ENCODE data around the gene MINDY1. TPM values are rescaled to one million over a fixed set of nuclear protein-coding genes. Genes with fewer than 3 reads are reported as not detected.

MINDY1 gene
- total and polyA plus RNA-seq, 9 of the 15 experiments (the other 6 are each of a cell fraction or from before 2014, with no cell fraction given): 0.49 to 11.0 (median 6.0) TPM

GRCh38 chr1:151008244-151009205 lies 1.8 kb upstream of the MINDY1 start, which contains the start of gene PRUNE1 (continued):
- no peak for TF ChIP-seq MEF2A (IDR thresholded peaks at IDR 0.05; ENCODE audit: control insufficient read depth, low read depth, low read length)
- peak; percentile 92 for TF ChIP-seq CREM (IDR thresholded peaks at IDR 0.05; ENCODE audit: low read depth)
- TF ChIP-seq, protein P1, sequence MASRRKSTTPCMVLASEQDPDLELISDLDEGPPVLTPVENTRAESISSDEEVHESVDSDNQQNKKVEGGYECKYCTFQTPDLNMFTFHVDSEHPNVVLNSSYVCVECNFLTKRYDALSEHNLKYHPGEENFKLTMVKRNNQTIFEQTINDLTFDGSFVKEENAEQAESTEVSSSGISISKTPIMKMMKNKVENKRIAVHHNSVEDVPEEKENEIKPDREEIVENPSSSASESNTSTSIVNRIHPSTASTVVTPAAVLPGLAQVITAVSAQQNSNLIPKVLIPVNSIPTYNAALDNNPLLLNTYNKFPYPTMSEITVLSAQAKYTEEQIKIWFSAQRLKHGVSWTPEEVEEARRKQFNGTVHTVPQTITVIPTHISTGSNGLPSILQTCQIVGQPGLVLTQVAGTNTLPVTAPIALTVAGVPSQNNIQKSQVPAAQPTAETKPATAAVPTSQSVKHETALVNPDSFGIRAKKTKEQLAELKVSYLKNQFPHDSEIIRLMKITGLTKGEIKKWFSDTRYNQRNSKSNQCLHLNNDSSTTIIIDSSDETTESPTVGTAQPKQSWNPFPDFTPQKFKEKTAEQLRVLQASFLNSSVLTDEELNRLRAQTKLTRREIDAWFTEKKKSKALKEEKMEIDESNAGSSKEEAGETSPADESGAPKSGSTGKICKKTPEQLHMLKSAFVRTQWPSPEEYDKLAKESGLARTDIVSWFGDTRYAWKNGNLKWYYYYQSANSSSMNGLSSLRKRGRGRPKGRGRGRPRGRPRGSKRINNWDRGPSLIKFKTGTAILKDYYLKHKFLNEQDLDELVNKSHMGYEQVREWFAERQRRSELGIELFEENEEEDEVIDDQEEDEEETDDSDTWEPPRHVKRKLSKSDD (conservative IDR thresholded peaks at IDR 0.05; ENCODE audit: low read length): no peak
- TF ChIP-seq MLLT1 (IDR thresholded peaks at IDR 0.05): peak in 1 of 2 experiments; percentile 59; a peak in 1 of 4 replicates
- no peak for TF ChIP-seq PTTG1 (tag; IDR thresholded peaks at IDR 0.05; ENCODE audit: low read depth)
- no peak for TF ChIP-seq TBL1XR1 (IDR thresholded peaks at IDR 0.05; ENCODE audit: low read length in 2 of 2)
- no peak for TF ChIP-seq FOXJ3 (CRISPR knock-in tag; IDR thresholded peaks at IDR 0.05)
- no peak for TF ChIP-seq BMI1 (IDR thresholded peaks at IDR 0.05; ENCODE audit: low read length)
- no peak for TF ChIP-seq ARID1B (IDR thresholded peaks at IDR 0.05)
- TF ChIP-seq MCM3 (IDR thresholded peaks at IDR 0.05): no peak
- no peak; the same call in 1 of the 2 replicates for TF ChIP-seq TAF7 (tag; IDR thresholded peaks at IDR 0.05)
- TF ChIP-seq YY1 (IDR thresholded peaks at IDR 0.05; ENCODE audit: borderline replicate concordance in 1 of 3, control insufficient read depth in 1 of 3, extremely low read depth in 1 of 3, insufficient read depth in 3 of 3, insufficient read length in 1 of 3, insufficient replicate concordance in 2 of 3, low read depth in 1 of 3, low read length in 2 of 3): peak in 2 of 3 experiments; percentile 25 to 41
- TF ChIP-seq SMARCB1 (IDR thresholded peaks at IDR 0.05; ENCODE audit: insufficient read length, low read depth): no peak
- peak; percentile 36; the same call in 1 of the 2 replicates for TF ChIP-seq ZNF589 (CRISPR knock-in tag; IDR thresholded peaks at IDR 0.05; ENCODE audit: low read depth)
- no peak for TF ChIP-seq ZFPM2 (CRISPR knock-in tag; IDR thresholded peaks at IDR 0.05)
- TF ChIP-seq ZNF695 (CRISPR knock-in tag; IDR thresholded peaks at IDR 0.05): no peak
- no peak for TF ChIP-seq POLR2H (tag; IDR thresholded peaks at IDR 0.05; ENCODE audit: low read depth)
- TF ChIP-seq GABPA (tag; conservative IDR thresholded peaks at IDR 0.05; ENCODE audit: low read depth): peak; percentile 91
- TF ChIP-seq, protein P2, sequence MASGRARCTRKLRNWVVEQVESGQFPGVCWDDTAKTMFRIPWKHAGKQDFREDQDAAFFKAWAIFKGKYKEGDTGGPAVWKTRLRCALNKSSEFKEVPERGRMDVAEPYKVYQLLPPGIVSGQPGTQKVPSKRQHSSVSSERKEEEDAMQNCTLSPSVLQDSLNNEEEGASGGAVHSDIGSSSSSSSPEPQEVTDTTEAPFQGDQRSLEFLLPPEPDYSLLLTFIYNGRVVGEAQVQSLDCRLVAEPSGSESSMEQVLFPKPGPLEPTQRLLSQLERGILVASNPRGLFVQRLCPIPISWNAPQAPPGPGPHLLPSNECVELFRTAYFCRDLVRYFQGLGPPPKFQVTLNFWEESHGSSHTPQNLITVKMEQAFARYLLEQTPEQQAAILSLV (tag; IDR thresholded peaks at IDR 0.05): no peak
- TF ChIP-seq BDP1 (IDR thresholded peaks at IDR 0.05; ENCODE audit: insufficient read depth, insufficient read length): no peak
- TF ChIP-seq POLR2AphosphoS2 (IDR thresholded peaks at IDR 0.05; ENCODE audit: low read length): no peak
- TF ChIP-seq TFAM (CRISPR knock-in tag; conservative IDR thresholded peaks at IDR 0.05): no peak

Data from K562 (cell line).